Measurements from ENCODE around the gene ABCB4.

The ABCB4 gene

DNA sequence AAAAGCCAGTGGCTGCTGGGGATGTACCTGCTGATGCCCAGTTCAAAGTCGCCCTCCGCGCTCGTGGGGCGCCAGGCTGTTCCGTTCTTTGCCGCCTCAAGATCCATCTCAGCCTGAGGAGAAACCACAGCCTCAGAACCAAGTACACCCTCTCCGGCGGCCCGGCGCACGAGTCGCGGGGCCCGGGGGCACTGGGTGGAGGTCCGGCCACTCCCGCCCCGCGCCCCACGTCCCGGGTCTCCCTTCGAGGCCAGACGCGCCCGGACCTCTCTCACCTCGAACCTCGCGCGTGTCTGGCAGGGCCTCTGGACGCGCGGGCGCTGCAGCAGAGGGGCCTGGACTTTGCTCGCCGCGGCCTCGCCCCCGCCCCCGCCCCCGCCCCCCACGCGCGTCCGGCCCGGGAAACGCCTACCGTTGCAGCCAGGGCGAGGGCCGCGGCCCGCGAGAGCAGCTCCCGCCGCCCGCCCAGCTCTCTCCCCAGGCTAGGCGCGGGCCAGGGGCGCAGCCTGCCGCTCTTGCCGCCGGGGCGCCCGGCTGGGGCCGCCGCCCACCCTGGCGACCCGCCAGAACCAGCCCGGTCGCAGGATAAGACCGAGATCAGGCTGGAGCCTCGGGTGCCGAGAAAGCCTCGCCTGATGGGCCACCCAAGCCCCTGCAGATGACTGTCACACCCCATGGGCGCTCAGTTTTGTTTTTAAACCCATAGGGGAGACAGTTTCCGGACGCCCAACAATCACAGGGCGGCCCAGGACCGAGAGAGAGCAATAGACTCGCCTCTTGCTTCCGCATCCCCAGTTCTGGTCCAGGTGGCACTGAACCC lies at the start of gene ABCB4:
ABCB4 (minus strand) TSS at position 322 of the 820 bp plus-strand sequence; CDS start at position 107, 215 bp downstream.
- DNase-seq (ENCODE audit: low spot score): no peak

DNA sequence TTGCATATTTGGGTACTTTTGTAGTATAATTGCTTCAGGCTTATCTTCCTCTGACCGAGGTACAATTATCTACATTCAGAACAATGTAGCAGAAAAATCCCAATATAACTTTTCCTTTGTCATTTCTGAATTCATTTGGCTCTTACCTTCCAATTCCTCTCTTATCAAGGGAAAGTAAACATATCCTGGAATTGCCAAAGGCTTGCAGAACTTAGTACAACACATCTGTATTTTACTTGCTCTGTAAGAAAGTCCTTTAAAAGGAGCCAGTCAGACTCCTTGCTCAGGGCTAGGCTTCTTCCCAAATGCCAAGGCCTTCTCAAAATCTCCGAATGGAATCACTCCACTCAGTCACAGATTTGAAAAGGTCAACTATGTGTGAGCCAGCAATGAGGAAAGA lies 43.3 kb upstream of the ABCB4 start:
- DNase-seq (ENCODE audit: low spot score): no peak

DNA sequence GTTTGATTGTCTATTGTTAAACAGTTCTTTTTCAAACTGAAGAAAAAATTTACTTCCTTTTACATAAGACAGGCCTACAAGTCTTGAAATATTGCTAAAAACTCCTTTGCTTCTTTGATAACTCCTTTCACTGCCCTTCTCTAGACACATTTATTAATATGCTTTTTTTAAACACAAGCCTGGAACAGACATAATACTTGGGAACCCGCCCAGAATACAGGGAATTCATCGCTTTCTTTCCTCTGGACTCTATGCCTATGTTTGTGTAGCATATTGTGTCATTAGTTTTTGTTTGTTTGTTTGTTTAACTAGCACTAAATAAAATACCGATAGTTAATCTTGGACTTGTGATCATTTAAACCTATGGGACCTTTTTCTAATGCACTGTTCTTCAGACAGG lies 42.4 kb upstream of the ABCB4 start:
- DNase-seq (ENCODE audit: low spot score): no peak

DNA sequence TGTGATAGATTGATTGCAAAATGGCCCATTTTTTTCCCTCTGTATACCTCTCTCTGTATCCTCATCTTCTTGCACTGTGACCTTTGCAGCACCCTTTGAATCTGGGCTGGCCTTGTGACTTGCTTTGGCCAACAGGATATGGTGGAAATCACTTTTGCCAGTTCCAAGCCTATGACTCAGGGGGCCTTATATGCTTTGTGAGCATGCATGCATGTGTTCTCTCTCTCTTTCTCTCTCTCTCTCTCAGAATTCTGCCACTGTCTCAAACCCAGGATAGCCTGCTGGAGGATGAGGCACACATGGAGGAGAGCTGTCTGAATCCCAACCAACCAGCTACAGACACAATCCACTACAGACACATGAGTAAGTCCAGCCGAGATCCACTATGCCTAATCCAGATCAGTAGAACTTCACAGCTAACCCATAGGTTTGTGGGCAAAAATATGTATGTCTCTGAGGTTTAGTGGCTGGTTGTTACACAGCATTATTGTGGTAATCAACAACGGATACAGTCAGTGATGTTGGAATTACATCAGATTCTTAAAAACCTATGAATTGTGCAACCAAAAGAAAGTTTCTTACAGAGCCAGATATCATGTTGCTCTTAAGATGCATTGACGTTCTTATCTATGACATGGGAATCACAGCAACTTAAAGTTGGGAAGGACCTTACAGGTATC lies 41.8 kb upstream of the ABCB4 start:
- DNase-seq (ENCODE audit: low spot score): no peak

DNA sequence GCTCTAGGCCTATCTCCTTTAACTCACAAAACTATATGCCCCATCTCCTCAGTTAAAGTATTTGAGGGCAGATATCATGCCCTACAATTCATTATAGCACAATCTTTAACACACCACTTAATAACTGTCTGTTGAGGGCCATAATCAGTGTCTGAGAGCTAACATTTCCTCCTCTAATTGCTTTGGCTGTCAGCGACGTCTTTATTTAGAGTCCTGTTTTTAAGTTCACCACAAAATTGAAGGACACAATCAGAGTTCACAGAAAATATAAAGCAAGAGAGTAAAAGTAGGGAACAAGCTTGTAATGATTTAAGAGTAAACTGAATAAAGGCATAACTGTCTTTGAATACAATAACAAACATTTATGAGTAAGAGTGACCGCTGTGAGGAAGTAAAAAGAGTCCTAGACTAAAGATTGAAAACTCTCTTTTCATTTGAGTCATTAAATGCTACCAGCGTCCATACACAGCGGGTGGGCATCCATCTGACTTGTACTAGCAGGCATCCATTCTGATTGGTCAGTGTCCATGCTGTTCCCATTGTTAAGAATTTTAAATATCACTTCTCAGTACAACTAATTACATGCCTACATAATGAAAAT lies 38.4 kb upstream of the ABCB4 start:
- no peak for DNase-seq (ENCODE audit: low spot score)

DNA sequence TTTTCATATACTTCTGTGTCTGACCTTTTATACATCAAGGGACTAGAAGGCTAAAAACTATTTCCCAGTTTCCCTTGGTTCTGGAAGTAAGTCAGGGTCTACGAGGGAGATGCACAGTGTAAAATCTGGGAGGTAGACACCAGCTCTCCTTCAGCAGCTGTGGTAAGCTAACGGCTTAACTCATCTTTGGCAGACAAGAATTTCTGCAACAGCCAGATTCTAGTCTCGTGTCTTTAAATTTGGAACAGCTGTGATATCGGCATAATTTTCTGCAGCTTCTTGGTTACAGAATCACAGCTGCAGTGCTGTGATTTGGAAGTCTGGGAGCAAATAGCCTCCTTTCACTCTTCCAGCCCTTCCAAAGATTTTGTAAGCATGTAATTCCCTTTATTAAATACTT lies 37.4 kb upstream of the ABCB4 start:
- no peak for DNase-seq (ENCODE audit: low spot score)

DNA sequence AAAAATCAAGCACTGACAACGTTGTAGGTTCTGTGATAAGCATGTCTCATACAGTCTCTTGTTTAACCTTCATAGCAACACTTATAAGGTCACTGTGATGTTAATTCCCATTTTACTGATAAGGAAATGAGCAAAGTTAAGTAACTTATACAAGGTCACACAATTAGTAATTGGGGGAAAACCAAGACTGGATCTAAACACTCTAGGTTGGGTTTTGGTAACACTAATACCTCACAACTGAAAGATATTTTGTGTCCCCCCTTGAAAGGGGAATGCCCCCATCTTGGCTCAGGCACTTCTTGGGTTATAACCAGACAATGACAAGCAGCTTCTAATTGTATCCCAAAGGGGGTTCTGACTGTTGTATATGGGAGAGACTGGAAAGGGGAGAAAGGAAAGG lies 36.0 kb upstream of the ABCB4 start:
- DNase-seq (ENCODE audit: low spot score): no peak

DNA sequence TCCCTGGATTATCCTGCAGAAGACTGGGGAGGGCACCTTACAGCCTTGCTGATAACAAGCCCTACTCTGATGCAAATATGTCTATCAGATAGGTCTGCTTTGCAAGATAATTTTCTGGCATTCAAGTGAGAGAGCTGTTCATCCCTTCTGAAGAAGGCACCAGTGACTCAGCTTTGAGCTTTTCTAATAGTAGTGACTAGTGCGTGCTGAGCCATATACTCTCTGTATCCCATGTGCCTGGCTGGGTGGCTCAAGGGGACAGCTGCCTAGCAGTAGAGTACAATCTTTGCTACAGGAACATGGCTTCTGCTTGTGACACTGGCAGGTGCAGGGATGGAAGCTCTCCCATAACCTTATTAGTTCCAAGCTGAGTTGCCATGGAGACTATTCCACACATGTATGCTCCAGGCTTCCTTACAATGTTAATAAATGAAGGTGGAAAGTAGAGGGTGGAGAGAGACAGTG lies 35.0 kb upstream of the ABCB4 start:
- DNase-seq (ENCODE audit: low spot score): no peak

DNA sequence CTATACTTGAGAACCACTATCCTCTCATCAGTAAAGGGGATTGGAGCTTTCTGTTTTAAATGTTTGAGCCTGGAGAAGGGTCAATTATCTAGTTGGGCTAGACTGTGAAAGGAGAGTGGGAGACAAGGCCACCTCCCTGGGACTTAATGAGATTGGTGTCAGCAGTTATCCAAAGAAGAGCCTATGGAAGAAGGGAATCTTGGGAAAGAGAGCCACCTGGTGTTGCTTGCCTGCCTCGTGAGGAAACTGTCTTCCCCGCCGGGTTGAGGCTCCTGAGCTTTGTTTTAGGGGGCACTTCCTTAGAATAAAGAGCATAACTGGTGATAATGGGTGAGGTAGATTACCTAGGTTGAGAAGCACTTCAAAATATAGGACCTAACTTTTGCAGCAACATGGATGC lies 32.0 kb upstream of the ABCB4 start:
- DNase-seq (ENCODE audit: low spot score): no peak

DNA sequence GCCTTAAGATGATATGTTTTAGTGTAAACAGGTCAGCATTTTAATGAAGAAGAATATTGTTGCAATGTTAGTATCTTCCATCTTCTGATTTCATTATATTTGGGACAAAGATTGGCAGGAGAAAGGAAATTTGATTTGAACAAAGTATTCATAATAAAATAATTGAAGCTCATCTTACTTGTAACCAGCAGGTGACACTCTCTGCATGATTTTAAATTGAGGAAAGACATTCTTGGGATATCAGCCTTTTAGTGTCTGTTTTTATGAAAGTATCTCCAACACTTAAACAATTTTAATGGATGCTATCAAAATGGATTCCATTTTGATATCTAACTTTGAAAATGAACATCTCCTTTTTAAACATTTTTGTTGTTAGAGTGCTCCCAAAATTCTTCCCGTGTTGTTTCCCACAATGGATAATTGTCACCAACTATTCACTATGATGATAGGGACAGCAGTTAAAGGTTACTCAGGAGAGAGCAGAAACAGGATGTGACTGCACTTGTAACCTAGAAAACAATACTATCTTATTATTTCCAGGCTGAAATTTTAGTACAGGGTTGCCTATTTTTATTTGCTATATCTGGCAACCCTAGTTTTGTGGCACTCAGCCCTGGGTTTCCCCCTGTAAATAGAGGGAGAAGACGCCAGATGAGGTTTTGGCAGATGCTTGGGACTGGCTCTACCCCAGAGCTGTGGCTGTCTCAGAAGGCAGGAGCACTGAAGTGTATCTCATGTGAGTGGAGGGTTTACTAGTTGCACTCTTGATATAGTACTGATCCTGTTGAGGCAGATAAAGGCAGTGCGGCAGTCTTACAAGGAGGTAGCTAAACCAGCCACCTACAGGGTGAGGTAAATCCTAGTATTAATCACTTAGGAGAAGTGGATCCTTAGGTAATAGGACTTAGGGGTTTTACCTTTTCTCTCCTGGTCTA lies 31.0 kb upstream of the ABCB4 start:
- DNase-seq (ENCODE audit: low spot score): no peak

DNA sequence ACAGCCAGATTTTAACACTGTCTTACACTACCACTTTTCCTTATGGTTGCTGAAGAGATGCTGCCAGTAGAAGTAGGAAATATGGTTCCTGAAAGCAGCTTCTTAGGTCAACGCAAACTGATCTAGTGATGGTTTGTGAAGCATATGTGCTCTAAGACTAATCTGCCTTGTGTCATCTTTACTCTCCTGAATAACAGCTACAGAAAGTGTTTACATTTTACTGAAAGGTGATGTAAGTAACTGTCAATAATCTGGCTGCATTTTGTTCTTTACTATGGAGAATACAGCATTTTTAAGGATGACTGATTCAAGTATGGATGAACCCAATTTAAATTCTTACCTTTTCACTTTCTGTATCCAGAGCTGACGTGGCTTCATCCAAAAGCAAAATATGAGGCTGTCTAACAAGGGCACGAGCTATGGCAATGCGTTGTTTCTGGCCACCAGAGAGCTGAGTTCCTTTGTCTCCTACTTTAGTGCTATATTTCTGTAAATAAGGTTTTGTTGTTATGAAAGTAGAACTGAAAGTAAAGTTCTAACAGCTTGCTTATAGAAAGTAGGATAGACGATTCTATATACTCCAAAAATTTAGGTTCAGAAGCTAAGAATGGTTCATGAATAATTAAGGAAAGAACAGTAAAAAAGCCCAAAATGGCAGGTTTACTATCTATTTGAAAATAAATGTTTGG lies 30.2 kb upstream of the ABCB4 start:
- DNase-seq (ENCODE audit: low spot score): no peak

DNA sequence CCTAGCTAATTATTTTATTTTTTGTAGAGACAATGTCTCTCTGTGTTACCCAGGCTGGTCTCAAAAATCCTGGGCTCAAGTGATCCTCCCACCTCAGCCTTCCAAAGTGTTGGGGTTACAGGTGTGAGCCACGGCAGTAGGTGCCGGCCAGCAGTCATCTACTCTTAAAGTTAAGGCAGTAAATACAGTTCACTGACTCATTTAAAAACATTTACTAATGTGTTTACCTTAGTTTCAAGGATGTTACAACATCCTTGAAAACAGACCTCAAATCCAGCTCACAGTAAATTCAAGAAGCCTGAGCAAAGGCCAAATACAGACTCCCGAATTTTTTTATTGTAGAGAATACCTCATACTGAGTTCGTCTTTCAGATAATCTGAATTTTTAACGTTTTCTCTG lies 29.6 kb upstream of the ABCB4 start:
- no peak for DNase-seq (ENCODE audit: low spot score)

DNA sequence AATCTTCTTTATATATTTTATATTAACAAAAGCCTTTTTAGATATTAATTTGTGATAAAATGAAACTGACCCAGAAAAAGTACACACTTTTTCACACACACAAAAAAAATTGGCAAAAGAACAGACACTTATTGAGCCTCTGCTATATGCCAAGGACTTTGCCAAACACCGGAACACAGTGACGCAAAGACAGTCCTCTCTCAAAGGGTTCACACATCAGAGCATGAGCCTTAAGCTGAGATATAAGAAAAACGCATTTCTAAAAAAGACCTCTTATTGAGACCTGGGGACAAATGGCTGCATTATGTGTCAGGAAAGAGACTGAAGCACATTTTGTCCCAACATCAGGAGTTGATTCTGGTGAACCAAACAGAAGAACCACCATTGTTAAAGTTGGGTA lies 24.0 kb upstream of the ABCB4 start:
- DNase-seq (ENCODE audit: low spot score): no peak

DNA sequence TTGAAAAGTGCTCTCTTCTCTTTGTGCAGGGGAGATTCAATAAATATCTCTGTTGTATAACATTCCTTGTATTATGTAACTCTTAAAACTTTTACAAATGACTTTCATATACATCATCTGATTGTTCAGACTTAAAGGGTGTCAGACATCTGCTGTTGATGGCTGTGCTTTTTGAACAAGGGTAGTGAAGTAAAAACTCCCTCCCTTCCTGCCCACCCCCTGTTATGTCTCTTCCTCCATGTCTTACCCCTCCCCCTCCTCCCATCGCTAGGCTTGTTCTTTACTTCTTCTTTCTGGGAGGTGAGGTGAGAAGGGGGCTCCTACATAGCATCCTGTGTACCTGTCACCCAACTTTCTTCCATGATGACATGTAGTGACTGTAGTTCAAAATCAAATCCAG lies 23.4 kb upstream of the ABCB4 start:
- DNase-seq (ENCODE audit: low spot score): no peak

DNA sequence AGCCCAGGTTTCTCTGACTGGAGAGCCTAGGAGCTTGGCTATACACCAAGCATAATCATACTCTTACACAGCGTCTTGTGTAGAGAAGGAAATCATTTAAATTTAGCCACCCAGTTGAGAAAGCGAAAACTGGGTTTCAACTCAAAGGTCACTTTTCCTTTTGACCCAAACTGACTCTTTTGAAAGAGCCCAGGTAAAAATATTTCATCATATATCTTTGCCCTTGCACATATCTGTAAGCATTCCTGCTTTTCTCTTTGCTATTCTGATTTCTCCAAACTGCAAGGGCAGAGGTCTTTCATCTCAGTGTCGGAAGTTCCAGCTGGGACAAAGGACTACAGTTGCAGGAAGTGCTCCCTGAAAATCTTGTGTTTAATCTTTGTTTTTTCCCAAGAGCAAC lies 22.0 kb upstream of the ABCB4 start:
- no peak for DNase-seq (ENCODE audit: low spot score)

DNA sequence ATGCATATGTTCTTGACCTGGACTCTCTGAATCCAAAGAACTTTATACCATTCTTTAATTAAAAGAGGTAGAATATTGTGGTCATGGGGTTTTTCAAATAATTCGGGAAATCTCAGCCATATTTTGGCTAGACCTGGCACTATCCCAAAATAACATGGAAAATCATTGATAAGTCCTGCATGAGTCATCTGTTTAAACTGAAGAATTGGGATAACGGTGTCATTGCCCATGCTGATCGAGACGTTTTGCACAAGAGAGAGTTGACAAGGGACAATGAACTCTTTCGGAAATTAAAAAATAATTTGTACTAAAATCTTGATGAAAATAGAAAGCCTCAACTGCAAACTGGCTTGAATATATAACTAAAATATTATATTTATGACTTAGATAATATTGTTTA lies 19.9 kb upstream of the ABCB4 start:
- no peak for DNase-seq (ENCODE audit: low spot score)

DNA sequence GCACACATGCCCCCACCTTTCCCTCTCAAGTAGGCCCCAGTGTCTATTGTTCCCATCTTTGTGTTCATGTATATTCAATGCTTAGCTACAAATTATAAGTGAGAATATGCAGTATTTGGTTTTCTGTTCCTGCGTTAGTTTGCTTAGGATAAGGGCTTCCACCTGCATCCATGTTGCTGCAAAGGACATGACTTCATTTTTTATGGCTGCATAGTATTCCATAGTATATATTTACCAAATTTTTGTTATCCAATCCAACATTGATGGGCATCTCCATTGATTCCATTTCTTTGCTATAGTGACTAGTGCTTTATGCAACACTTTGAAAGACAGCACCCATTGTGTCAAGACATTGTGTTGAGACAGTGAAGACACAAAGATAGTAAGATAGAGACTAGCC lies 19.0 kb upstream of the ABCB4 start:
- no peak for DNase-seq (ENCODE audit: low spot score)

DNA sequence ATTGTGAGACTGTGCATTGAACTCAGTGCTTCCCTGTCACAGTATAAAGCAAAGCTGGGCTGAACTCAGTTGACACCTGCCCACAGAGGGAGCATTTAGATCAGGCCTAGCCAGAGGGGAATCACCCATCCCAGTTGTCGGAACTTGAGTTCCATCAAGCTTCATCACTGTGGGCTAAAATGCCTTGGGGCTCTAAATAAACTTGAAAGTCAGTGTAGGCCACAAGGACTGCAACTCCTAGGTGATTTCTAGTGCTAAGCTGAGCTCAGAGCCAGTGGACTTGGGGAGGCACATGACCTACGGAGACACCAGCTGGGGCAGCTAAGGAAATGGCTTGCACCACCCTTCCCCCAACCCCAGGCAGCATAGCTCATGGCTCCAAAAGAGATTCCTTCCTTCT lies 7.7 kb upstream of the ABCB4 start:
- DNase-seq (ENCODE audit: low spot score): no peak

DNA sequence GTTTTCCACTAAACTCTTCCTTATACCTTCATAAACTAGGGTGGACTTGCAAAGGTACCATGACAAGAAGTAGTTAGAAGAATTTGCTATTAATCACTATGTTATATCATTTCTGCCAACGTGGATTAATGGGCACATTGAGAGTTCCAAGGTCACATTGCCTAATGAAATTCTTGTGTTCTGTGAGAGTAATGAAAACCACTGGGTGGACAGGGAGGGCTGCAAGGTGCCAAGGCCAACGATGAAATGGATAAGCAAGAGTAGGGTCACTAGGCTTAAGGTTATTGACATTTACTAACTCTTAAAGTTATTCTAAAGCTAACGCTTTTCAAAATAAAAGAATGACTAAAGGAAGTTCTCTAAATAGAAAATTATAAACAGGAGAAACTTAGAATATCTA lies 6.6 kb upstream of the ABCB4 start:
- no peak for DNase-seq (ENCODE audit: low spot score)

DNA sequence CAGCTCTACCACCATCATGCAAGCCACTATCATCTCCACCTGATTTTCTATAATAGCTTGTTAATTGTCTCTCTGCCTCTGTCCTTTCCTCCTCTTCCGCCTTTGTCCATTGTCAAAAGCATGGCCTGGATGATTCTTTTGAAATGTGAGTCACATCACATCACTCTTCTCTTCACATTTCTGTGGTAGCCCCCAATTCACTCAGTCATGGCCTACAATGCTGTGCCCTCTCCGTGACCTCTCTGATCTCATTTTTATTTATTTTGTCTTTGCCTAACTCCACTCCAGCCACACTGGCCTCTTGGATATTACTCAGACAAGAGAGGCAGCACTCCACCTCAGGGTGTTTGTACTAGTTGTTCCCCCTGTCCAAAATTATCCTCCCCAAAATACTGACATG lies 4.9 kb upstream of the ABCB4 start:
- DNase-seq (ENCODE audit: low spot score): no peak

DNA sequence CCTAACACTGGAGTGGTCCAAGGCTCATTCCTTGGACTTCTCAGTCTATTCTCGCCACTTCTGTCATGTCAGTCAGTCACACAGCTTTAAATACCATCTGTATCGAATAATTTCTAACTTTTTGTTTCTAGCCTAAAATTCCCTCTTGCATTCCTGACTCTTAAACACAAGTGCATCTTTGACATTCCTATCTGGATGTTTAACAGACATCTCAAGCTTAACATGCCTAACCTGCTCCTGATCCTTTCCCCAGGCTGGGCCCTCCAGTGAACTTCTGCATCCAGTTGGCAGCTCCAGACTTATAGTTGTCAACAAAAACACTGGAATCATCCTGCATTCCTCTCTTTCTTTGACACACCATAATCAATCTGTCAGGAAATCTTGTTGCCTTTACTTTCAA lies 4.5 kb upstream of the ABCB4 start:
- no peak for DNase-seq (ENCODE audit: low spot score)

DNA sequence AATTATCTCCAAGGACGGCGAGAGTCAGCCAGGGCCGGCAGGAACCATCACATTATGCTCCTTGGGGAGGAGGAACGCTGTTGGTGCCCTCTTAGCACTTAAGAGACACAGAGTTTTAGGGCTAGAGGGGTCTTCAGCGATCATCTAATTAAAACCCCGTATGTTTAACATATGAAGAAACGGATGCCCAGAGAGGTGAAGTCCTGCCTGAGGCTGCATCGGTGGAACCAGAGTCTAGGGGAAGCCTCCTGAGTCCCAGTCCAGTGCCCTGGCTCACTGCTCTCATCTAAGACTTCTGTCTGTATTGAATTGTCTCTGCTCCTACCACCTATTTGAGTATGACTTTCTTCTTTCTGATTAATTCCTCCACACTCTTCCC lies 688 bp upstream of the ABCB4 start:
- no peak for DNase-seq (ENCODE audit: low spot score)
